H1 (cell line): Measurements from ENCODE around the gene CYBA.

Experiments
- BRCA1 ChIP-seq: IDR thresholded peaks from 2 replicates; pipeline ENCODE4 v1.6.1; 2012; ENCODE audit warnings: low read depth, low read length, improper control_type of control experiment
- CHD7 ChIP-seq: fragments of 300-600 bp; sonication (generic); IDR thresholded peaks from 2 replicates; pipeline ENCODE4 v1.7.1; 2012; ENCODE audit warnings: low read length, moderate library complexity, mild to moderate bottlenecking, inconsistent platforms; ENCODE audit not compliant: insufficient replicate concordance
- CREB1 ChIP-seq: IDR thresholded peaks from 2 replicates; pipeline ENCODE4 v1.6.1; 2012; ENCODE audit warnings: inconsistent platforms
- EP300 ChIP-seq, 2 experiments: IDR thresholded peaks; 1 replicate in 1 of 2; 2 replicates in 1 of 2; pipeline ENCODE4 v1.6.1; 2011 to 2012; ENCODE audit warnings: low read depth in 2 of 2, low read length in 2 of 2, mild to moderate bottlenecking in 2 of 2, borderline replicate concordance in 1 of 2, inconsistent platforms in 1 of 2, moderate library complexity in 1 of 2
- POLR2A ChIP-seq, 2 experiments: IDR thresholded peaks; 1 replicate in 1 of 2; 2 replicates in 1 of 2; pipeline ENCODE4 v1.6.1; 2011; ENCODE audit warnings: low read depth in 2 of 2, low read length in 2 of 2, mild to moderate bottlenecking in 2 of 2; ENCODE audit errors: control extremely low read depth in 1 of 2
- RAD21 ChIP-seq, 2 experiments: IDR thresholded peaks in 1 of 2; conservative IDR thresholded peaks in 1 of 2; 2 replicates each; pipeline ENCODE4 v1.6.1; 2011; ENCODE audit warnings: low read depth in 2 of 2, low read length in 2 of 2, improper control_type of control experiment in 1 of 2, inconsistent platforms in 1 of 2, mild to moderate bottlenecking in 1 of 2, moderate library complexity in 1 of 2
- TAF1 ChIP-seq: IDR thresholded peaks from 2 replicates; pipeline ENCODE4 v1.6.1; 2011; ENCODE audit warnings: mild to moderate bottlenecking, low read depth, low read length
- TBP ChIP-seq: IDR thresholded peaks from 2 replicates; pipeline ENCODE4 v1.6.1; 2011; ENCODE audit warnings: low read depth, low read length, improper control_type of control experiment

GRCh38 chr16:88619859-88620815 lies 30.7 kb downstream of the CYBA start:
- TF ChIP-seq POLR2A (IDR thresholded peaks at IDR 0.05; ENCODE audit: control extremely low read depth in 1 of 2, low read depth in 2 of 2, low read length in 2 of 2) (no peak), EP300 (IDR thresholded peaks at IDR 0.05; ENCODE audit: borderline replicate concordance in 1 of 2, low read depth in 2 of 2, low read length in 2 of 2) (no peak), CHD7 (no peak), RAD21 (IDR thresholded peaks at IDR 0.05 in 1 of 2, conservative IDR thresholded peaks at IDR 0.05 in 1 of 2; ENCODE audit: low read depth in 2 of 2, low read length in 2 of 2) (no peak), CREB1 (no peak), BRCA1 (no peak), TAF1 (no peak), TBP (no peak)
